Gastrocnemius medialis (tissue), 4 donors: Measurements from ENCODE around the gene SMAD1. TPM values are rescaled to one million over a fixed set of nuclear protein-coding genes. Genes with fewer than 3 reads are reported as not detected.

Source experiments
- ATAC-seq, 2 donors: fragments of 150-250 bp; one replicate each; pipeline ENCODE4 v1.9.1; 2016
- DNase-seq, 2 donors: peaks; one replicate each; pipeline ENCODE4 v3.0.0-alpha.2; 2019
- H3K27ac ChIP-seq, 4 donors: fragments of 200-600 bp; sonication (generic); 1 replicate in 1 of 4; 2 replicates in 3 of 4; pipeline ENCODE4 v1.5.1; 2016 to 2018; ENCODE audit warnings: mild to moderate bottlenecking in 2 of 4, moderate library complexity in 1 of 4
- H3K27me3 ChIP-seq, 3 donors: fragments of 200-600 bp; sonication (generic) in 2 of 3; 1 replicate in 1 of 3; 2 replicates in 2 of 3; pipeline versions ENCODE4 v1.5.1 to v1.6.0; 2016 to 2019; ENCODE audit warnings: mild to moderate bottlenecking in 1 of 3, moderate library complexity in 1 of 3
- H3K36me3 ChIP-seq, 2 donors: fragments of 200-600 bp; sonication (generic) in 1 of 2; one replicate each; pipeline ENCODE4 v1.5.1; 2017 to 2018
- H3K4me1 ChIP-seq, 2 donors: fragments of 200-600 bp; sonication (generic) in 1 of 2; one replicate each; pipeline ENCODE4 v1.5.1; 2016 to 2017; ENCODE audit warnings: mild to moderate bottlenecking in 2 of 2
- H3K4me3 ChIP-seq, 4 donors: fragments of 200-600 bp; sonication (generic) in 3 of 4; 1 replicate in 1 of 4; 2 replicates in 3 of 4; pipeline ENCODE4 v1.5.1; 2016 to 2019; ENCODE audit warnings: mild to moderate bottlenecking in 2 of 4
- H3K9me3 ChIP-seq, 3 donors: fragments of 200-600 bp; sonication (generic) in 2 of 3; 1 replicate in 1 of 3; 2 replicates in 2 of 3; pipeline ENCODE4 v1.5.1; 2016 to 2019
- CTCF ChIP-seq, 5 experiments: fragments of 450-650 bp in 3 of 5; fragments of 200-600 bp in 2 of 5; sonication (generic) in 2 of 5; IDR thresholded peaks in 4 of 5; conservative IDR thresholded peaks in 1 of 5; 1 replicate in 4 of 5; 2 replicates in 1 of 5; pipeline ENCODE4 v1.5.1; 2016 to 2019; ENCODE audit warnings: antibody characterized with exemption in 5 of 5, mild to moderate bottlenecking in 3 of 5, moderate library complexity in 3 of 5
- POLR2A ChIP-seq, 2 donors: fragments of 450-650 bp; IDR thresholded peaks; one replicate each; pipeline ENCODE4 v1.6.1; 2017; ENCODE audit warnings: antibody characterized with exemption in 2 of 2, mild to moderate bottlenecking in 2 of 2, moderate library complexity in 2 of 2
- in situ Hi-C, 4 donors: fragments of 200-750 bp; cut with MboI; loops; one replicate each; pipeline versions ENCODE4 v1.15.0 to v1.8.0; 2017; ENCODE audit warnings: low sequenced_read_pairs in 4 of 4
- intact Hi-C: fragments of 100-400 bp; cut with DNase I; formaldehyde crosslinking; loops from one replicate; pipeline ENCODE4 v1.15.1; 2023; ENCODE audit warnings: low total_unique reads
- total RNA-seq, 4 donors: library from RNA; depleted of rRNA; stranded (reverse); fragments of >200 nt; gene quantifications; one replicate each; pipeline versions ENCODE4 v1.1.0 to v1.2.3, GENCODE V29; 2016

Gene SMAD1
- total RNA-seq, 4 donors from 2014 or later = 19.9 to 33.9 (median 21.7) TPM

DNA sequence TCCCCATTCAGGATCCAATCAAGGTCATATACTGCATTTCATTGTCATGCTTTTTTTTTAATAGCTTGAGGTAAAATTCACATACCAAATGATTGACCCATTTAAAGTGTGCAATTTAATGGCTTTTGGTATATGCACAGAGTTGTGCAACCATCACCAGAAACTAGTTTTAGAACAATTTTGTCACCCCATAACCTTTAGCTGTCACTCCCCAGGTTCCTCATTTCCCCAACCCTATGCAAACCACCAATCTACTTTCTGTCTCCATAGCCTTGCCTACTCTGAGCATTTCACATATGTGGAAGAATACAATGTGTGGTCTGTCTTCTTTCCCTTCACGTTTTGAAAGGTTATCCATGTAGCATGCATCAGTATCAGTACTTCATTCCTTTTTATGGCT, 1.4 kb upstream of the SMAD1 start:
- H3K36me3 ChIP-seq = no peaks in the 10 kb centered on the region
- ATAC-seq (no peak), DNase-seq (no peak)
- in situ Hi-C loops (no loop called here), intact Hi-C loops (loop anchor here (5.0 to 10.0 kb wide), 5 partner anchors 57 to 1042 kb away; partner anchors contain the start of genes C4orf51 and SLC10A7)
- H3K9me3 ChIP-seq = no peaks in the 10 kb centered on the region
- H3K27ac ChIP-seq = peak overlapping the region in 3 of 4 donors; percentile 91 to 98 (median 92)
- TF ChIP-seq CTCF (IDR thresholded peaks at IDR 0.05 in 4 of 5, conservative IDR thresholded peaks at IDR 0.05 in 1 of 5) = no peak
- no peak for TF ChIP-seq POLR2A (IDR thresholded peaks at IDR 0.05)
- peaks cover 19 to 28% of the 10 kb centered on the region in 2 donors for H3K4me1 ChIP-seq
- no peak overlapping the region for H3K4me3 ChIP-seq
- H3K27me3 ChIP-seq = no peaks in the 10 kb centered on the region

GRCh38 chr4:145481942-145482208, 222 bp downstream of the SMAD1 start:
- ATAC-seq = no peak
- Histone ChIP-seq H3K4me1 (peaks cover 30 to 34% of the 10 kb centered on the region in 2 donors), H3K9me3 (no peaks in the 10 kb centered on the region), H3K27ac (peak overlapping the region; percentile 91 to 98 (median 94)), H3K4me3 (peak overlapping the region; percentile 68 to 94 (median 77)), H3K36me3 (no peaks in the 10 kb centered on the region), H3K27me3 (no peaks in the 10 kb centered on the region)
- in situ Hi-C loops = no loop called here
- no peak for DNase-seq
- TF ChIP-seq POLR2A (IDR thresholded peaks at IDR 0.05) = no peak
- TF ChIP-seq CTCF (IDR thresholded peaks at IDR 0.05 in 4 of 5, conservative IDR thresholded peaks at IDR 0.05 in 1 of 5) = no peak
- intact Hi-C loops = loop anchor here (1.0 to 10.0 kb wide), 8 partner anchors 55 to 1040 kb away; partner anchors contain the start of genes C4orf51 and SLC10A7

DNA sequence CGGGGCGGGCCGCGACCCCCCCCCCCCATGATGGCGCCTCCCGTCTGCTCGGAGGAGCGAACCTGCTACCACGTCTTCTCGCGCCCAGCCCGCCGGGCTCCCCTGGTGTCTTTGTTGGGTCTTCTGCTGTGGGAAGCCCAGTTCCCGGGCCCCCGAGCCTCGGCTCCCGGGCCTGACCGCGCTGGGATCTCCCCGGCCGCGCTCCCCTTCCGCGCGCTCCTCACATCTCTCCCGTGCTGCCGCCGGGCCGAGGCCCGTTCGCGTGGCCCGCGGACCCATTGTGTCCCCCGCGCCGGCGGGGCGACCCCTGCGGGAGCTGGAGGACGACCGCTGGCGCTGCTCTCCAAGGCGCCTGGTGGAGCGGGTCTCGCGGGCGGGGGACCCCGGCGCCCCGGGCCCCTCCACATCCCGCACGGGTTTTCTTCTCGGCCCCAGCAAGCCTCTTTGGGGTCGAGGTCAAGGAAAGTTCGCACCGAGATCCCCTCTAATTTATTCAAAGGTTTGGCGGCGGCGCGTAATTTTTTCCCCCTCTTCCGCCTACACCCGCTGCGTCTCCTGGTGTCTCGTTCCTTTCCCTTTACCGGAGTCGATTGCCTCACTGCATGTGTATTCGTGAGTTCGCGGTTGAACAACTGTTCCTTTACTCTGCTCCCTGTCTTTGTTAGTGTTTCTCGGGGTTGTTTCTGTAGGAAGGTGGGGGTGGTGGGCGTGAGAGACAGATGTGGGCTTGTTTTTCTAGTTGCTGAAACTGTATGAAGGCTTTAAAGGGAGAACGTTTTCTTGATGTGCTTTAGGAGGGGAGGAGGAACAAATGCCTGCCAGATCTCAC, 770 bp downstream of the SMAD1 start:
- in situ Hi-C loops = no loop called here
- peak in 1 of 5 experiments; percentile 10 for TF ChIP-seq CTCF (IDR thresholded peaks at IDR 0.05 in 4 of 5, conservative IDR thresholded peaks at IDR 0.05 in 1 of 5)
- TF ChIP-seq POLR2A (IDR thresholded peaks at IDR 0.05) = peak; percentile 50 to 64
- DNase-seq (peak; percentile 27 to 64), ATAC-seq (peak; percentile 70 to 76)
- H3K4me3 ChIP-seq = peak overlapping the region; percentile 68 to 94 (median 77)
- intact Hi-C loops = loop anchor here (1.0 to 10.0 kb wide), 7 partner anchors 55 to 1040 kb away; partner anchors contain the start of genes C4orf51 and SLC10A7
- peak overlapping the region; percentile 91 to 98 (median 94) for H3K27ac ChIP-seq
- H3K36me3 ChIP-seq = no peaks in the 10 kb centered on the region
- H3K4me1 ChIP-seq = peaks cover 35 to 39% of the 10 kb centered on the region in 2 donors
- no peaks in the 10 kb centered on the region for H3K27me3 ChIP-seq
- no peaks in the 10 kb centered on the region for H3K9me3 ChIP-seq

- intact Hi-C loops = loop anchor here (2.0 to 10.0 kb wide), 6 partner anchors 54 to 1039 kb away; partner anchors contain the start of genes C4orf51 and SLC10A7
- Histone ChIP-seq H3K9me3 (no peaks in the 10 kb centered on the region), H3K4me3 (peak overlapping the region; percentile 68 to 94 (median 77)), H3K27ac (peak overlapping the region; percentile 91 to 98 (median 94)), H3K4me1 (peaks cover 40 to 47% of the 10 kb centered on the region in 2 donors), H3K27me3 (no peaks in the 10 kb centered on the region), H3K36me3 (no peaks in the 10 kb centered on the region)
- ATAC-seq (no peak), DNase-seq (no peak)
- TF ChIP-seq POLR2A (IDR thresholded peaks at IDR 0.05) = no peak
- no peak for TF ChIP-seq CTCF (IDR thresholded peaks at IDR 0.05 in 4 of 5, conservative IDR thresholded peaks at IDR 0.05 in 1 of 5)
- in situ Hi-C loops = no loop called here
Measured at GRCh38 chr4:145483514-145483913, 1.9 kb downstream of the SMAD1 start.
